NCI-H187 (cell line): Measurements from ENCODE around the gene COPS7B.

ENCODE experiments used
- DNase-seq, 2 experiments: peaks; one replicate each; lab custom pipeline; 2025; lab: John Stamatoyannopoulos, UW

Gene COPS7B

DNA sequence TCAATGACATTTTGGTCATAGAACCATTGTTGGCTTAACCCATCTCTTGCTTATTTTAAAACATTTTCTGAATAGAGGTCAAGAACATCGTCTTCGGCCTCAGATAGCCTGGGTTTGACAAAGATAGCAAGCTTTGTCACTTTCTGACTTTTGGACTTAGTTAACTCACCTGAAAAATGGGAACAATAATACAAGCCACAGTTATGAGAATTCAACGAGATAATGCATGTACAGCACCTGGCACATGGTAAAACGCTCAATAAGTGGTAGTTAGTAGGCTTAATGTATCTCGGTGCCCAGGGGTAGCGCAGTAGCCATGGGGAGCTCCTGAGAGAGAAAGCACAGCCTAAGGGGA lies 446 bp upstream of the COPS7B start:
- no peak for DNase-seq

DNA sequence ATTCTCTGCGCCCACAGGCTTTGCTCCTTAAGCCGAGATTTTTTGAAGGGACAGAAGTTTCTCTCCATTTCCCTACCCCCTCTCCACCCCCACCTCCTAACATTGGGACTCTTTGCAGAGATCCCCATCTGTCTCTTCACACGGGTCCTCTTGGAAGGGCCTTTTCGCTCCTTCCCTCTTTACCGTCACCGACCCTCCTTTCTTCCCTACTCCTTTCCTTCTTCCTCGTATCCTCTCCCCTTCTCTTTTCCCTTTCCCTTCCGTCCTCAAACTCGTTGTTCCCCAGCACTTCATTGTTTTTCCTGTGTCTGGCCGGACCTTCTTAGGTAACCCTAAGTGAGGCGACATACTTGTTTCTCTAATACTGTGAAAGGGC lies 660 bp downstream of the COPS7B start:
- no peak for DNase-seq

DNA sequence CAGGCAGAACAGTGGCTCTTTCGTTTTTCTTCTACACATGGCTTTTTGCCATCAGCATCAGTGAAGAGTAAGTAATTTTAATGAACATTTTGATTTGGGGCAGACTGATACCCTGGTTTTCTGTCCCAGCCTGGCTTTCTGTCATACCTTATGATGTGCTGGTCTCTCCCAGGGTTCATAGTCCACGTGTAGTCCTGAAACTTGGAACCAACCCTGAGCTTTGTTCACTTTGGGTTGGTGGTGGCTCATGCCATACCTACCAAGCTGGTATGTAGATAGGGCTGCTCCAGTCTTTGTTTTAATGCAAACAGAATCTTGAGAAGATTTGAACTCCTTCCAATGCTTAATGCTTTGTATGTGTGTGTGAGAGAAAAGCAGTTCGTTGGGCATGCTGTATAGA lies 4.9 kb downstream of the COPS7B start:
- DNase-seq = no peak

DNA sequence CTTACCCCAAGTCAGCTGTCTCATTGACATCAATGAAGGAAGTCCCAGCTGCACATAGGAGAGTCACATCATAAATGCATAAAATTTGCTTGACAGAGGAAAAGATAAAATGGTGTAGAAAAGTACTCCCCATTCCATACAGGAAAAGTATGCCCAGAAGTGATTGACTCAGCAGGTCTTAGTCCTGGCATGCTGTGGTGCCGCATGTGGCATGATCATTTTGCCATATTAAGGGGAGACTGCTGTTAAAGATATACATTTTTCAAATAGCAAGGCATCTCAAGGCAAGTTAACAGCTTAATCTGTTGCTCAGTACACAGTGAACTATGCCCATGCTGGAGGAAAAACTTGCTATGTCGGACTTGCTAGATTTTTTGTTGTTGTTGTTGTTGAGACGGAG lies 8.1 kb downstream of the COPS7B start:
- no peak for DNase-seq

DNA sequence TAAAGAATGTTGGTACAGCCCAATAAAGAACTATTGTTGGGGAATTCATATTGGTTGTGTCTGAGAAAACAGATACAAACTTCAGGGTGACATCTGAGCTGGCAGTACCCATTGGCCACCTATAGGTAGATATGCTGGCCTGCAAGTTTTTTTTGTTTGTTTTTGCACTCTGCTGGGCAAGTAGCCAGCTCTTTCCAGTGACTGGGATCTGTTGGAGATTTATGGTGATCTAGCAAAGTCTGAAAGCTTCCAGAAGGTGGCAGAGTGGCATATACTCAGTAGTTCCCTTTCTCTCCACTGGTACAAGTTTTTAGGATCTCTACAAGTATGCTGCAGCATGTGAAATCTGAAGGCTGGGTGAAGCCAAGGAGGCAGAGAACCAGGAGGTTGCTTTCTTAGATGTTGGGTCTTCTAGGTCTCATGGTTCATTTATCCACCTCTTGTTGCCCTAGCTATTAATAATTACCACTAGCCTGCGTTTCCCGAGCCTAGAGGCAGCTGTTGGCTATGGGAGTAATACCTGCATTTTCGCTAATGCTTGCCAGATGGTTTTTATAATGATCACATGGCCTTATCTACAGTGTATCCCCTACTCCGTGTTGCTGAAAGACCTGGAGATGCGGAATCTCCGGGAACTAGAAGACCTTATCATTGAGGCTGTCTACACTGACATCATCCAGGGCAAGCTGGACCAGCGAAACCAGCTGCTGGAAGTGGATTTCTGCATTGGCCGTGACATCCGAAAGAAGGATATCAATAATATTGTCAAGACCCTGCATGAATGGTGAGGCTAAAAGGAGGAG lies 9.5 kb downstream of the COPS7B start:
- no peak for DNase-seq

DNA sequence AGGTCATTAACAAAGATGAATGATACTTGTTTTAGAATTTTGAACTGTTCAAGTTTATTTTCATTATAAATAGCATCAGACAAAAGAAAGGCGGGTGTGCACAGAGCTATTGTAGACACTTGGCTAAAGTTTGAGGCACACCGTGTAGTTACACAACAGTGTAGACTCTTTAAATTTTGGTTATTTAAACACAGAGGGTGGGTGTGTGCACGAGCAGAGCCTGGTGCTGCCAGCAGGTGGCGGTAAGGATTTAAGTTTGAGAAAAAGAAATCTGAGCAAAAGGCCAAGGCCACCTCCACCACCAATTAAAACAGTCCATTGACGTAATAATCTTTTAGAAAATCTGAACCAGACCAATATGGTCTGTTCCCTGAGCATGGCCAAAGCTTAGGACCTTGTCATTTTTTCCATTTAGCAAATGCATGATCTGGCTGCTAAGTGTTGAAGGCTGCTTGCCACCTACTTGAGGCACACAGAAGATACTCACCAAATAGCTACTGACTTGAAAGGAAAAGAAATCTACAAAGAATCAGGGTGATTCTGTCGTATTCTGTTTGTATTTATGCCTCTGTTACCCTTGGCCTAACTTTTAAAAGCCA lies 14.3 kb downstream of the COPS7B start:
- DNase-seq = no peak

DNA sequence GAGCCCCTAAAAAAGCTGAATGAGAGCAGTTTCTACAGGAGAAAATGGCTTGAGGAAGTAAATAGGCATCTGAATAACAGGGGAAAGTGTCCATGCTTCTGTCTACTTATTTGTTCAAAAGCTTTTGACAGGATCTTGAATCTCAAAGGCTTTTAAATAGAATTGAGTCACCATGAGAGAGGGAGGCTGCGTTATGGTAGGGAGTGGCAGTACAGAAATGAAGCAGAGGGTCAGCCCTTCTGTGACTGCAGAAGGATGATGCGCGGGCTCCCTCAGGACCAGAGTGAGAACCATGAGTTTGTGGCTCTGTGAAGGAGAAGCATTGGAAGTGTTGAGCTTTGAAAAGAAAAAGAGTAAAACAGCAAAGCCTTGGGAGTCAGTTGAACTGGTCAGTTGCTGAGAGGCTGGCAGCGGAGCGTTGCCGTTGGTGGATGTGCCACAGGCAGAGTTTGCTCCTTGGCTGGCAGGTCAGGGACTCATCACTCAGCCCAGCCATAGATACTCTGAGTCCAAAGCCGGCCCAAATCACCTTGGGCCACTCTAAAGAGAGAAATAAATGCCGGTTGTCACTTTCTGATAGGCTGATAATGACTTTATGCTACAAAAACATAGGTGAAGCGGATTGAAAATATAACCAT lies 17.4 kb downstream of the COPS7B start:
- DNase-seq = no peak

DNA sequence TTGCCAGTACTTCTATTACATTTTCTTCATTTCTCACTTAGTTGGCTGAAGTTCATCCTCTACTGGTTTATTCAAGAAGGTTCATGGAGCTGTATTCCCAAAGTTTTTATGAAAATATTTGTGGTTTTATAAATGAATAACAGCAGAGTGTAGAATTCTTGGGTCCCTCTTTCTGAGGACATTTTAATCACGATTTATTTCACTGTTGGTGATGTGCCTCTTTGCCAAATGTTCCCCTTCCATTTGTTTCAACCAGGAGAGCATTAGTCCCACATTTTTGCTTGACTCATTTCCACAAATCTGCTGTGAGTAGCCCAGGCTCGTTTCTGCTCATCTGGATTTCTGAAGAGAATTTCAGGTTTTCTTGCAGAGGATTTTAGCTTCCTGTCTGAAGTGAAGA lies 20.8 kb downstream of the COPS7B start:
- no peak for DNase-seq

DNA sequence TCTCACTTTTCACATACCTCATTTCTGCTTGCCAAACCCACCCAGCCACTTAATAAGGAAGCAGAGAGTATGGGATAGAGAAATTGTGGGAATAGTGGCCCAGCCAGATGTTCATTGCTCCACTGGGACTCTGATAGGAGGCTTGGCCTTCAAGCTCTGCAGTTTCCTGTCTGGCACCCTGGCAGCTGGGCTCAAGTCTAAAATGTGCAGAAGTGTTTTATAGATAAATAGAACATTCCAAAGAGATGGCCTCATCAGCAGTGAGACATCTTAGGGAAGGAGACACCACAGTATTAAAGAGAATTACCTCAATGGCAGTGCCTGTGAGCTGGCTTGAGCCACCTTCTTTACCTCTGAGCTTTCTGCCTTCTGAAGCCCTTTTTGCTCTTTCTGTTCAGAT lies 24.7 kb downstream of the COPS7B start:
- DNase-seq = no peak

DNA sequence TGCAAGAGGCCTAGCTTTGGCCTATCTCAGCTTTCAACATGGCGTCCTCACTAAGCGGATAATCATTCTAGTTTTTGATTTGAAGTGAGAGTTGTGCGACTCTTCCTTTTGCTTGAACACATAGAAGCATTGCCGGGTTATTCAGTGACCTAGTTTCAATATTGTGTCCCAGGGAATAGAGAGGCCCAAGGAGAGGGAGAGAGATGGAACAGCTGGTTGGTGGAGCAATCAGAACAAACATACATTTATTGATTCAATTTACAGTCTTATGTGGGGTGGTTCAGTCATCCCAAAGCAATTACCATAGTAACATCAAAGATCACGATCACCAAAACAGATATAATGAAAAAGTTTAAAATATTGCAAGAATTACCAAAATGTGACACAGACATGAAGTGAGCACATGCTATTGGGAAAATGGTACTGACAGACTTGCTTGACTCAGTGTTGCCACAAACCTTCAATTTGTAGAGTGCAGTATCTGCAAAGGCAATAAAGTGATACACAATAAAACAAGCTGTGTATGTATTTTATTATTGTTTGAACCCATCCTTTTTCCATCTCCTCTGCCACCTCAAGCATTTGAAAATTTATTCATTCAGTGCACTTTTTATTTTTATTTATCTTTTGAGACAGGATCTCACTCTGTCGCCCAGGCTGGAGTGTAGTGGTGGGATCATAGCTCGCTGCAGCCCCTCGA lies 30.2 kb downstream of the COPS7B start:
- DNase-seq = no peak

DNA sequence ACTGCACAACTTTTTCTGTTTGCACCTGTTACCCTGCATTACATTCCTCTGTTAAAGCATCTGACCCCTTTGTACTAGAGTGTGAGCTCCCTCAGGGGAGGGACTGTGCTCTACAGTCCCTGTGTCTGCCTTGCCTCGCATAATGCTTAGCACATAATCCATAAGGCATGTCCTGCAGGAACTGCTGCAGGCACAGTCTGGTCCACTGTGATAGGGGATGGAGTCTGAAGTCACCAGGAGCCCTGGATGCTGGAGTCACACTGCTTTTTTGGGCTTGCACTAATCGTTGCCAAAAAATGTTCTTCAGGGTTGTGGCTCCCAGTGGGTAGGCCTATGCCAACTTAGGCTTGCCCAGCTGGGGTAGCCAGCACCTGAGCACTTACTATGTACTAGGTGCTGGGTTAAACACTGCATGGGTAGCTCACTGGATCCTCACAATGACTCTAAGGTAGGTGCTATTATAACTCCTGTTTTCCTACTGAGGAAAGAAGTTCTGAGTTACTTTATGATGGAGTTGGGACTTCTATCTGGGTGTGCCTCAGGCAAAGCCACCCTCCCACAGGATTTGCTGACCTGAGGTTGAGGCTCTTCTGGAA lies 33.3 kb downstream of the COPS7B start:
- DNase-seq = no peak

DNA sequence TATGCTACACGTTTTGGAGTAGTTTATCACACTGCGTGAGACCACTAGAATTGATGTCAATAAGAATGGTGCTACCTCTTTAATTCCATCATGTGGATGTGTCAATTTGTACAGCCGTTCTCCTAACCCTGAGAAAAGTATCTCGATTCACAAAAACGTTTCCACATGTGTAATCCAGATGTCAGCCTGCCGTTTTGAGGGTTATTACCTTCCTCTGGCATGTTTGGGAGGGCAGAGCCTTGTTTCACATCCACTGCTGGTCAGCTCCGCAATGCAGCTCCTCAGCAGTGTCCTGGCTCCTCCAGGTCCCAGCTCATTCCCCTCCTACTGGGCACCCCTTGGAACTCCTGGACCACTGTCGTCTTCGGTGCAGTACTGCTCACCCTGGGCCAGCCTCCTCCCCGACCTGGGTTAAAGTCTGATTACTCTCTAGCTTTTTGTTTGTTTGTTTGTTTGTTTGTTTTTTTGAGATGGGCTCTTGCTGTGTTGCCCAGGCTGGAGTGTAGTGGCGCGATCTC lies 34.6 kb downstream of the COPS7B start:
- no peak for DNase-seq

DNA sequence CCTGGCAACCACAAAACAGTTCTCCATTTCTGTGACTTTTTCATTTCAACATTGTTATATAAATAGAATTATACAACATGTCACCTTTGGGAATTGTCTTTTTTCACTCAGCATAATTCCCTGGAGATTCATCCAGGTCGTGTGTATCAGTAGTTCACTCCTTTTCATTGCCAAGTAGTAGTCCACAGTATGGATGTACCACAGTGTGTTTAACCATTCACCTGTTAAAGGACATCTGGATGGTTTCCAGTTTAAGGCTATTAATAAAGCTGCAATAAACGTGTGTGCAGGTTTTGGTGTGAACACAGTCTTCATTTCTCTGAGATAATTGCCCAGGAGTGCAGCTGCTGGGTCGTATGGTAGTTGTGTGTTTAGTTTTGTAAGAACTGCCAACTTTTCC lies 35.7 kb downstream of the COPS7B start:
- no peak for DNase-seq

DNA sequence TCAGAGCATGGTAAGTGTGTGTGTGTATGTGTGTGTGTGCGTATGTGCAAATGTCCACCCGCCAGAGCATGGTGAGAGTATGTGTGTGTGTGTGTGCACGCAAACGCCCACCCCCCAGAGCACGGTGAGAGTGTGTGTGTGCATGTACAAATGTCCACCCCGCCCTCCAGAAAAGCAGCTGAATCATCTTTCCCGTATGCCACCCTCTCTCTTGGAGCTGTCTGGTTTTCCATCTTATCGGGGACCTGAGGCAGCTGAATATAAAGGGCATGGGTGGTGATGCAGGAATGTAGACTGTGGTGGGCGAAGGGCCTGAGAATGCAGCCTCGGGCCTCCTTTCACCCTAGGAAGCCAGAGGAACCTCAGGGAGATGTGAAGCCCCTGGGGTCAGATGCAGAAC lies 66.9 kb downstream of the COPS7B start:
- no peak for DNase-seq

DNA sequence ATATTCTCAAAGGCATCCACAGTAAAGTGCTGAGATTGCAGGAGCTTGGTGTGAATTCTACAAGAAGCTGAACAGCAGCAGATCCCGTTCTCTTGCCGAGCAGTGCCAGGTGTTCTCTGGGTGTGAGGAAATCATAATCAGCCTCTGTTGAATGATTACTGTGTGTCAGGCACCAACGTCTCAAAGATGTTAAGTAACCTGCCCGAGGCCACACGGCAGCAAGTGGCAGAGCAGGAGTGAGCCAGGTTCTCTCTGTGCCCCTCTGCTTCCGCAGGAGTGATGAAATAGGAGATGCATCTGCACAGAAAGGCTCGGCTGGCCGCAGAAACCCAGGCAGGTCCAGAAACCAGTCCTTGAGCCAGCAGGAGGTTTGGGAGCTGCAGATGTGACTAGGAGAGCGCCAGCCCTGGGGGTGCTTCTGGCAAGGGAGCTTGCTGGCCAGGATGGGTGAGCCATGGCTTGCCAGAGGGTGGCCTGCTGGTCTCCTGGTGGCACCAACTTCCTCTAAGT lies 68.4 kb downstream of the COPS7B start:
- no peak for DNase-seq

DNA sequence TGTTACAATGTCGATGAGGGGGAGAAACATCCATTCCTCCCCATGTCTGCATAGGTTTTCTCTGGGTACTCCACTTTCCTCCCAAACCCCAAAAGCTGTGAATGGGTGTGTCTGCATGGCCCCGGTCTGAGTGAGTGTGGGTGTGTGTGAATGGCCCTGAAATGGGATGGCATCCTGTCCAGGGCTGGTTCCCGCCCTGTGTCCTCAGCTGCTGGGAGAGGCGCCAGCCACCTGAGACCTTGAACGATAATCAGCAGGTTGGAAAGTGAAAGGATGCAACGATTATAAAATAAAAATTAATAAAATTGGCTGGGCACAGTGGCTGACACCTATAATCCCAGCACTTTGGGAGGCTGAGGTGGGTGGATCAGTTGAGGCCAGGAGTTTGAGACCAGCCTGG lies 70.7 kb downstream of the COPS7B start:
- no peak for DNase-seq
